SHP77 (cell line): Measurements from ENCODE around the gene SMTNL1.

ENCODE experiments used
- DNase-seq, 2 experiments: peaks; one replicate each; lab custom pipeline; 2025; lab: John Stamatoyannopoulos, UW

Gene SMTNL1, protein sequence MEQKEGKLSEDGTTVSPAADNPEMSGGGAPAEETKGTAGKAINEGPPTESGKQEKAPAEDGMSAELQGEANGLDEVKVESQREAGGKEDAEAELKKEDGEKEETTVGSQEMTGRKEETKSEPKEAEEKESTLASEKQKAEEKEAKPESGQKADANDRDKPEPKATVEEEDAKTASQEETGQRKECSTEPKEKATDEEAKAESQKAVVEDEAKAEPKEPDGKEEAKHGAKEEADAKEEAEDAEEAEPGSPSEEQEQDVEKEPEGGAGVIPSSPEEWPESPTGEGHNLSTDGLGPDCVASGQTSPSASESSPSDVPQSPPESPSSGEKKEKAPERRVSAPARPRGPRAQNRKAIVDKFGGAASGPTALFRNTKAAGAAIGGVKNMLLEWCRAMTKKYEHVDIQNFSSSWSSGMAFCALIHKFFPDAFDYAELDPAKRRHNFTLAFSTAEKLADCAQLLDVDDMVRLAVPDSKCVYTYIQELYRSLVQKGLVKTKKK

GRCh38 chr11:57536947-57537619 lies at the start of gene SMTNL1:
Gene SMTNL1, plus strand, starts transcription at chr11:57537595. Its CDS starts 5,048 bp downstream, at chr11:57542643.
- no peak for DNase-seq

- no peak for DNase-seq
Observed at GRCh38 chr11:57487920-57488659, 49.3 kb upstream of the SMTNL1 start.

DNA sequence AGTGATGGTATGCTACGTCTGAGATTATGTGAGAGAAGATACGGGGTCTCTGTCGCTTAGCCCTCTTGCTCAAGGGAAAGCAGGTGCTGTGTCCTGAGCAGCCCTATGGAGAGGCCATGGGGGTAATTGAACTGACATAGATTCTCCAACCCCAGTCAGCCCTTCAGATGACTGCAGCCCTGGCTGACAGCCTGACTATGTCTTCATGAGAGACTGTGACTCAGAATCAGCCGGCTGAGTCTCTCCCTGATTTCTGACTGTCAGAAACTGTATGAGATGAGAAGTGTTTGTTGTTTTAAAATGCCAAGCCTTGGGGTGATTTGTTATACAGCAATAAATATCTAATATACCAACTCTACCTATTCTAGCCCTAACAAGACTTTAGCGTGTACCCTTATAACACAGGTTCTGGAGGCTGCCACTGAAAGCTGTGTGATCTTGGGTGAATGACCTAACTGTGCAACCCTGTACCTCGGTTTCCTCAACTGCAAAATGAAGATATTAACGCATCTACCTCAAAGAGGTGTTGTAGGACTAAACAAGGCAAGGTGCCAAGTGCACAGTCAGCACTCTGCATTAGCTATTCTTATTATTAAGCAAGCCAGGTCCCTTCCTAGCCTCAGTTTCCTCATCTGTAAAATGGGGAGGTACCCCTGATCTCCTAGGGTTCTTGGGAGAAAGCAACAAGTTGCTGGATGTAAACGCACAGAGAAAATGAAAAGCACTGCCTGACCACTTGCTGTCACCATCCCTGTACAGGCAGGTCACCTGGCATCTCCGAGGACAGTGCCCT lies 46.7 kb upstream of the SMTNL1 start:
- DNase-seq: no peak

GRCh38 chr11:57491371-57492061 lies 45.9 kb upstream of the SMTNL1 start:
- no peak for DNase-seq

- DNase-seq: no peak
Observed at GRCh38 chr11:57493507-57494503, 43.6 kb upstream of the SMTNL1 start.

DNA sequence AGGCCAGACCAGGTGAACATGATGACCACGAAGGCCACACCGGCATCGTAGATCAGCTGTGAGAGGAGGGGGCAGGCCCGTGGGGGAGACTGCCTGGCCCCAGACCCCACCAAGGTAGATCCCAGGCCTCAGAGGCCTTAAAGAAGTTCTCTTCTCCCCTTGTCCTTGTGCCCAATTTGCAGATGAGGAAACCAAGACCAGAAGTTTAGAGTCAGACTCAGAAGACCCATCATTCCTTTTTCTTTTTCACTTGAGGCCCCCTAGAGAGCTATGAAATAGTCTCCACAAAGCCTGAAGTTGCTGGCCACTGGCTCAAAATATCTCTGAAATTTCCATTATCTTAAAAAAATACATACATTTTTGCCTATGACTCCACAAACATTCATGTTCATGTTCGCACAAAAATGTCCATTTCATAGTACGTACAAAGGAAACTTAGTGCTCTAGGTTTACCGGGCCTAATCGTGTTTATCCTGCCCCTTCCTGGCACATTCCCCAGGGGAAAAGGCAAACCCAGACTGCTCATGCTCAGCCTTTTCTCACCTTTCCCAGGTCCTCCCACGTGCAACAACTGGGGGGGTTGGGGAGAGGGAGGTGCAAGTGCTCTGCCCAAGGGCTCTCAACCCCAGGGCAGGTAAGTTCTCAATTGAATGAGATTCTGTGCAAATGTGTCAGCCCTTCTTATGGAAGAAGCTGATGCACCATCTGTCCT lies 41.1 kb upstream of the SMTNL1 start:
- DNase-seq: no peak

GRCh38 chr11:57497303-57498247 lies 39.8 kb upstream of the SMTNL1 start:
- no peak for DNase-seq

- no peak for DNase-seq
Observed at GRCh38 chr11:57498540-57498939, 38.9 kb upstream of the SMTNL1 start.

DNA sequence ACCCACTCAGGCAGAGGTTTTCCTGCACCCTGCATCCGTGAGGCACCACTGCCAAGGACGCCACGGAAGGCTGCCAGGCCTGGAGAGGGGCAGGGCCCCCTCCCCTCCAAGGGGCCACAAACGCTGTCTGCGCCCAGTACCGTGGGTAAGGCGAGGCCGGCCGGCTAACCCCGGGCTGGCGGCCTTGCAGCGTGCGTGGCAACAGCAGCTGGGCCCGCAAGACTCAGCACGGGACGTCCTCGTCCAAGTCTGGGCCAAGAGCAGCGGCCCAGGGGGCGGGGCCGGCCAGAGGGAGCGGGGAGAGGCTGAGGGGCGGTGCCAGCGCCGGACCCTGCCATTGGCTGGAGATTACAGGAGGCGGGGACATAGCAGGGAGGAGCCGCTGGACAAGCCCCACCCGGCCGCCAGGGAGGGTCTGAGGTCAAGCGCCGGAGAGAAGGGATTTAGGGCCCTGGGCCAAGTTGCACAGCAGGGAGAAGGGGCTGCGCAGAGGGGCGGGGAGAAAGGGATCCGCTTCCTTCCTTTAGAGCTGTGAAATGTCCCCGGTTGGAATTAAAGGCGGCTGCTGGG lies 37.9 kb upstream of the SMTNL1 start:
- DNase-seq: no peak

DNA sequence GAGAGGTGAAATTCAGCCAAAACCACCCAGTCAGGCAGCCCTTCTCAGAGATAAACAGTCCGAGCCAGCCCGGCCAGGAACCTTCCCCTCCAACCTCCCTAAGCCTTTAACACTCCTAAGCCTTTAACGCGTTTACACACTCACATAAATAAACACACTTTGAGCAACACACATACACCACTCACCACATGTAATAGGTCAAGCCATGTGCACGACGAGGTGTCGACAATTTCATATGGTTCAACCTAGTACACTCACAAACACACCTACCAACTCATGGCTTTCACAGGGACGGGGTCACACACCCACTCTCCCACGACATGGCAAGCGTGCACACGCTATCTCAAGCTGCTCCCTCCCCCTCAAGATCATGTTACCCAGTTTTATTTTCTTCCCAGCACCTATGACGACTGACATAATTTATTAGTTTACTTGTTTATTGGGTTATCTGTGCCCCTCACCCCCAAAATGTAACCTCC lies 37.4 kb upstream of the SMTNL1 start:
- DNase-seq: no peak

- DNase-seq: no peak
Observed at GRCh38 chr11:57500515-57500914, 36.9 kb upstream of the SMTNL1 start.

DNA sequence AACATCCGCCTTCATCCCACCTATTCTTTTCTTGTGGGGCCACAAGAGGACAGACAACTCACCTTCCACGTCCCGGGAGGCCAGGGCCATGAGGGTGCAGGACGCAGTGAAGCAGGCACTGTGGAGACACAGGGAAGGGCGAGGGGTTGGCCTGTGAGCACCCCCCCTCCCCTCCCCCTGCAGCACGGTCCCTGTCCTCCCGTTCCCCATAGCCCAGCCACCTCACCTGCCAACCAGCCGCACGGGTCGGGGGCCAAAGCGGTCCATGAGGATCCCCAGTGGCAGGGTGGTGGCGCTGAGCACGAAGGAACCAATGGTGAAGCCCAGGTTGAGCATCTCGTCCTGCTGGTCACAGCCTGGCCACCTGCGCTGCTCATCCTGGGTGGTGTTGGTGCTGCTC lies 36.5 kb upstream of the SMTNL1 start:
- no peak for DNase-seq

DNA sequence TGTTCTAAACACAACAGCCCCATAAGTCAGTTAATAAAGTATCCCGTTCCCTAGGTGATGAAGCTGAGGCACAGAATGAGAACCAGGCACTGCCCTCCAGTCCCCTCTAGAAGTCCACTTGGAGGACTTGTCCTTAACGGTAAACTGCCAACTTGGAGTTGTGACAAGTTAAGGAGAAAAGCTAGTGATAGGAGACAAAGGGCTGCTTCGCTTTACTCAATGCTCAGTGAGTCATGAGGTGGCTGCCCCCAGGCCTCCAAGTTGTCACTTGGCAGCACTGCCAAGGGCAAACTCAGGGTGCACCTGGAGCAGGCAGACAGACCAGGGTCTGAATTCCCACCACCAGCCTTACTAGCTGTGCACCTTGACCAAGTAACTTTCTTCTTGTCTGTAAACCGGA lies 35.4 kb upstream of the SMTNL1 start:
- DNase-seq: no peak

- DNase-seq: no peak
Observed at GRCh38 chr11:57502376-57502775, 35.0 kb upstream of the SMTNL1 start.

DNA sequence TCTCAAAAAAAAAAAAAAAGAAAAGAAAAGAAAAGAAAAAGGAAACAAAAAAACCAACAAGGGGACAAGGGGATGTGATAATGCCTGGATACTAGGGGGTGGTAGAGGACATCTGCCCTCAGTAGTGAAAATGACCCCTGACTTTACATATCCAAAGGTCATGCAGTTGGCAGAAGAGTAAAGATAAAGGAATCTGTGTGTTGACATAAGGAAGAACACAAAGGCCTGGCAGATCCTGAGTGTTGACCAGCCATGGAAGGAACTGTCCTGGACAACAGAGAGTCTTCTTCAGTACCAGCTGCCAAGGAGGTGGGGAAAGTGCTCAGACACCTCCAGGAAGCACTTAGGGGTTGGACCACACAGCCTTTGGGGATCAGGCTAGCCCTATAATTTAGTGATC lies 34.5 kb upstream of the SMTNL1 start:
- no peak for DNase-seq

- no peak for DNase-seq
Observed at GRCh38 chr11:57504511-57504910, 32.9 kb upstream of the SMTNL1 start.

DNA sequence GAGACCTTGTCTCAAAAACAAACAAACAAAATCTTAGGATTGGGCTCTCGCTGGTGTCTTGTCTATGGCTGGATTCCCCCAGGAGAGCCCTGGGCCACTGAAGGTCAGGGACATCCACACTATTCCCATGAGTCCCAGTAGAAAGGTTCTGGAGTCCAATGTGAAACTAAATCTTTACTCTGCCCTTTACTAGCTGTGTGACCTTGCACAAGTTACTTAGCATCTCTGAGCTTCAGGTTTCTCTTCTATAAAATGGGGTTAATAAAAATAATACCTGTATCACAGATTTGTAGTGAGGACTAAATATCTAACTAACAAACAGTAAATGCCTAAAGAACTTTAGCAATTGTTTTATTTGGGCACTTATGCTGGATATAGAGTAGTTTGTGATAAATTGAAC lies 30.9 kb upstream of the SMTNL1 start:
- DNase-seq: no peak
